Measurements from ENCODE around the gene MAP2K2. TPM values are rescaled to one million over a fixed set of nuclear protein-coding genes. Genes with fewer than 3 reads are reported as not detected.
"Not testable (repeated sequence)": the region's sequence is repeated elsewhere in the genome, so short reads cannot be mapped to it uniquely, and the experiment has no call there.

Gene MAP2K2
- total RNA-seq, 6 donors from 2014 or later: 86.8 to 170 (median 134) TPM

GRCh38 chr19:4161415-4162077 is 37.6 kb upstream of the MAP2K2 start:
- H3K27me3 ChIP-seq: no peaks in the 10 kb centered on the region
- DNase-seq (no peak), ATAC-seq (ENCODE audit: low FRiP score in 2 of 2) (no peak)
- TF ChIP-seq POLR2AphosphoS5 (IDR thresholded peaks at IDR 0.05) (no peak), POLR2A (IDR thresholded peaks at IDR 0.05) (no peak), CTCF (IDR thresholded peaks at IDR 0.05) (no peak), EP300 (IDR thresholded peaks at IDR 0.05) (no peak)
- no peaks in the 10 kb centered on the region for H3K9me3 ChIP-seq
- no peaks in the 10 kb centered on the region for H3K36me3 ChIP-seq
- H3K4me1 ChIP-seq: no peaks in the 10 kb centered on the region
- WGBS, 2 donors: 68 to 85% methylated on average over 7 of the region's 7 CpGs
- H3K4me3 ChIP-seq: no peak overlapping the region
- no peak overlapping the region for H3K27ac ChIP-seq

GRCh38 chr19:4157971-4158370 is 34.0 kb upstream of the MAP2K2 start:
- not testable (repeated sequence) for H3K9me3 ChIP-seq; H3K27me3 ChIP-seq; ATAC-seq (ENCODE audit: low FRiP score in 2 of 2); H3K4me3 ChIP-seq; H3K27ac ChIP-seq; H3K4me1 ChIP-seq; H3K36me3 ChIP-seq; DNase-seq
- WGBS, 2 donors: 74 to 81% methylated on average over 7 to 8 of the region's 8 CpGs

- ATAC-seq (ENCODE audit: low FRiP score in 2 of 2): no peak
- Histone ChIP-seq H3K27me3 (no peaks in the 10 kb centered on the region), H3K9me3 (no peaks in the 10 kb centered on the region), H3K4me1 (no peaks in the 10 kb centered on the region), H3K27ac (no peak overlapping the region), H3K4me3 (no peak overlapping the region), H3K36me3 (no peaks in the 10 kb centered on the region)
- no peak for TF ChIP-seq POLR2AphosphoS5 (IDR thresholded peaks at IDR 0.05)
- TF ChIP-seq POLR2A (IDR thresholded peaks at IDR 0.05): no peak
- no peak for TF ChIP-seq EP300 (IDR thresholded peaks at IDR 0.05)
- no peak for TF ChIP-seq CTCF (IDR thresholded peaks at IDR 0.05)
- DNase-seq: no peak
- 63 to 80% methylated on average over 3 to 6 of the region's 6 CpGs for WGBS, 2 donors
Measured at GRCh38 chr19:4157164-4157563, 33.2 kb upstream of the MAP2K2 start.

- TF ChIP-seq POLR2A (IDR thresholded peaks at IDR 0.05) (no peak), POLR2AphosphoS5 (IDR thresholded peaks at IDR 0.05) (no peak), EP300 (IDR thresholded peaks at IDR 0.05) (no peak)
- Histone ChIP-seq H3K4me1 (no peaks in the 10 kb centered on the region), H3K27ac (no peak overlapping the region), H3K27me3 (no peaks in the 10 kb centered on the region), H3K4me3 (no peak overlapping the region), H3K9me3 (no peaks in the 10 kb centered on the region), H3K36me3 (no peaks in the 10 kb centered on the region)
- ATAC-seq (ENCODE audit: low FRiP score in 2 of 2): no peak
- 77 to 80% methylated on average over 15 to 21 of the region's 21 CpGs for WGBS, 2 donors
- peak in 1 of 2 donors; percentile 57 for DNase-seq
Measured at GRCh38 chr19:4154571-4155312, 30.8 kb upstream of the MAP2K2 start.

- DNase-seq (no peak), ATAC-seq (ENCODE audit: low FRiP score in 2 of 2) (no peak)
- no peaks in the 10 kb centered on the region for H3K9me3 ChIP-seq
- no peaks in the 10 kb centered on the region for H3K4me1 ChIP-seq
- H3K27ac ChIP-seq: no peak overlapping the region
- 70 to 77% methylated on average over 10 of the region's 10 CpGs for WGBS, 2 donors
- TF ChIP-seq CTCF (IDR thresholded peaks at IDR 0.05): no peak
- no peak overlapping the region for H3K4me3 ChIP-seq
- no peaks in the 10 kb centered on the region for H3K27me3 ChIP-seq
- no peaks in the 10 kb centered on the region for H3K36me3 ChIP-seq
Measured at GRCh38 chr19:4152241-4152998, 28.5 kb upstream of the MAP2K2 start.
